Thyroid gland (tissue), 4 donors: ENCODE measurements around the gene KAZN.

Experiments
- CTCF ChIP-seq, 6 experiments: fragments of 200-600 bp in 3 of 6; fragments of 450-650 bp in 3 of 6; sonication (generic) in 3 of 6; IDR thresholded peaks; one replicate each; pipeline ENCODE4 v1.5.1; 2016 to 2019; ENCODE audit warnings: antibody characterized with exemption in 6 of 6, mild to moderate bottlenecking in 2 of 6, inconsistent platforms in 1 of 6, moderate library complexity in 1 of 6
- POLR2A ChIP-seq, 2 donors: fragments of 450-650 bp; IDR thresholded peaks; one replicate each; pipeline ENCODE4 v1.6.1; 2017; ENCODE audit warnings: antibody characterized with exemption in 2 of 2, mild to moderate bottlenecking in 2 of 2, moderate library complexity in 1 of 2

- TF ChIP-seq CTCF (IDR thresholded peaks at IDR 0.05) (no peak), POLR2A (IDR thresholded peaks at IDR 0.05) (no peak)
These were observed 253.8 kb downstream of the KAZN start for GRCh38 chr1:14852291-14852690.
